GM20431 (cell line): ENCODE results near the gene SEZ6.

Experiments
- in situ Hi-C: fragments of 300-500 bp; cut with MseI, MboI; formaldehyde crosslinking; loops from one replicate; pipeline ENCODE4 v1.15.0; 2020; ENCODE audit warnings: low sequenced_read_pairs; ENCODE audit not compliant: unreplicated experiment

SEZ6 gene

DNA sequence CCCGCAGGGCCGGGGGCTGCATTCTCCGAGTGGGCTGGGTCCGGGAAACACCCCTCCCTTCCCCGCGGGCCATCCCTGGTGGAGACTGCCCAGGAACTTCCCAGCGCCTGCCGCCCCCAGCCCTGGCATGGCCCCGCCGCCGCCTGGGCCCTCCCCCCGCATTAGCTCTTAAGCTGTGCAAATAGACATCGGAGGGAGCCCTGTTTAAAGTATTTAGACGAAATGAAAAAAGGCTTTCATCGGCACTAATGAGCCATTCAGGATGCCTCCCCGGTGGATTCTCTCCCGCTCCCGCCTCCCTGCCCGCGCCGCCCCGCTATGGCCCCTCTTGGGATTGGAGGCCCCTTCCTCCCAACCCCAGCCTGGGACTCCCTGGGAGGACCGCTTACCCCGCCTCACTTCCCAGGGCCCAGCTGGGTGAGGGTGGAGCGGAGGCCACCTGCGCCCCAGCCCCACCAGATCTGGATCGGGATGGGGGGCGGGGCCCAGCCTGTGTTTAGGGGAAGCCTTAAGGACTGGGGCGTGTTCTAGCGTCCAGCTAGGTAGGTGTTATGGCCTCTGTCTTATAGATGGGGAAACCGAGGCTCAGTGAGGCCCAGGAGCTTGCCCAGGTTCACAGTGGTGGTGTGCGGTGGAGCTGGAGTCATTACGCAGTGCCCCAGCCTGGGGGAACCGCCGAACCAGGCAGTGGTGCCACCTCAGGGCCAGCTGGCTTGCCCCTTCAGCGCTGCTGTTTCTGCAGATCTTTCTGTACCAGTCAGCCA is 19.7 kb downstream of the SEZ6 start:
- in situ Hi-C loops: no loop called here

GRCh38 chr17:28983286-28984230 is 22.3 kb downstream of the SEZ6 start:
- in situ Hi-C loops: no loop called here

DNA sequence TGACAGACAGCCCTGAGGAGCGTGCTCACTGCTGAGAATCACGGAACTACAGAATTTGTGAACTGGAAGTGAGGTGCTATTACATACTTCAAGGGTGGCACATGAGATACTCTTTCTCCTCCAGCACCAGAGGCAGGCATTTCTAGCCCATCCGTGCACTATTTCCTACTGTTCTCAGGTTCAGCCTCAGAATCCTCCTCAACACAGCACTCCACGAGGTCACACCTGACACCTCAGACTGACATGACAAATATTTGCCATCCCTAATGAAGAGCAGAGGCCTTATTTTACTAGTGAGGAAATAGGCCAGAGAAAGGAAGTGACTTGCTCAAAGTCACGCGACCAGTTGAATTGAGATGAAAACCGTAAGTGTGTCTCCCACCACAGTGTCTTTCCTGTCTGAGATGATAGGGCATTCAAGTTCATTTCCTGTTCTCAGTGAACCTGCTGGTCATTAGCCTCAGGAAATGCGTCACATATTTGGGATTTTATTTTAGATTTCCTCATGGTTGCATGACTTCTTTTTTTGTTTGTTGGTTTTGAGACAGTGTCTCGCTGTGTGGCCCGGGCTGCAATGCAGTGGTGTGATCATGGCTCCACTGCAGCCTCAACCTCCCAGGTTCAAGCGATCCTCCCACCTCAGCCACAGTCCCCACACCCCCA is 23.6 kb downstream of the SEZ6 start:
- in situ Hi-C loops: no loop called here

- in situ Hi-C loops: loop anchor here (10.0 kb wide), 2 partner anchors 76 to 126 kb away; no protein-coding TSS in a partner anchor
Measured at GRCh38 chr17:28978356-28978964, 27.4 kb downstream of the SEZ6 start.

GRCh38 chr17:28977659-28978355 is 28.0 kb downstream of the SEZ6 start:
- in situ Hi-C loops: loop anchor here (10.0 kb wide), 2 partner anchors 77 to 127 kb away; no protein-coding TSS in a partner anchor

DNA sequence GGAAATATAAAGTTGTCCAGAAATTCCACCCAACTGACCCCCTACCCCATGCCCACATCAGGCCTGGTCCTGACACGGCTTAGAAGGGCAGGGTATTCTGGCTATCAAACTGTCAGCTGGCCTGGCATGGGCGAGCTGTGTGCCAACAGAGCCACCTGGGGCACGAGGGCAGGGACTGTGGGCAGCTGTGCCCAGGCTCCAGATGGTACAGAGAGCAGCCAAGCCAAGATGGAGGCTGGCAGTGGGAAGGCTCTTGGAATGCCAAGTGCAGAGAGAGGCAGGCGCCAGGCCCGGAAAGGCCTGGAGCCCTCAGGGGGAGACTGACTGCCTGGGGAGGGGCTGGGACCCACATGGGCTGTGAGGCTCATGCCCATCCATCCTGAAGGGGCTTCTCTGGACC is 30.2 kb downstream of the SEZ6 start:
- in situ Hi-C loops: loop anchor here (10.0 kb wide), 2 partner anchors 79 to 129 kb away; no protein-coding TSS in a partner anchor

DNA sequence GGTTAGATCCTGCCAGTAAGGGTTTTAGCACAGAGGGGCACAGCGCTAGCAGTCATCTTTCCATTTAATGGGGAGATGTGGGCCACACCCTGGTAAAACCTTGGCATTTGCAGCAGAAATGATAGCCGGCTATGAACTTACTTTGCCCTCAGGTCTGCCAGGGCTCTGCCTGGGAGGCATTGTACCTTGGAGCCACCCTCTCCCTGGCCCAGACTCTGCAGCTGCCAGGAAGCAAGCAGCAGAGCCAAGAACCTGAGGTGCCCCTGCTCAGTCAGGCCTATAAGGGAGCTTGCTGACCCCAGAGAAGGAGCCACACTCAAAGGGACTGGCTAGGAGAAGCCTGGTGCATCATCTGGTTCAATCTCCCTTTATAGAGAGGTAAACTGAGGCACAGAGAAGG is 30.8 kb downstream of the SEZ6 start:
- in situ Hi-C loops: loop anchor here (10.0 kb wide), 2 partner anchors 80 to 130 kb away; no protein-coding TSS in a partner anchor

DNA sequence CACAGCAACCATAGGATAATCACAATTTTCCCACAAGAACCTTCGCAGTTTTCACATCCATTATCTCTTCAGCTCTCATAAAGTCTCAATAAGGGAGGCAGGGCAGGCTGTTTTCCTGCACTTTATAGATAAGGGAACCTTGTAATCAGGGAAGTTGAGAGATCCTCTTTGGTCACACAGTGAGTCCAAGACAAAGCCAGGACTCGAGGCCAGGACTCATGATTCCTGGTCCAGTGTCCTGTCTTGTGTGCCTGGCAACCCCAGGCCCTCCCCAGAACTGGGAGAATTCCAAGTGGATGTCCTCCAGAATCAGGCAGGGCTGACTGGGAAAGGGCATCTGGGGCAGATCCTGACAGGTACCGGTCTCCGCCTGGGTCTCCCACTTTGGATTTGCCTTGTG is 31.4 kb downstream of the SEZ6 start:
- in situ Hi-C loops: loop anchor here (10.0 kb wide), 2 partner anchors 80 to 130 kb away; no protein-coding TSS in a partner anchor

DNA sequence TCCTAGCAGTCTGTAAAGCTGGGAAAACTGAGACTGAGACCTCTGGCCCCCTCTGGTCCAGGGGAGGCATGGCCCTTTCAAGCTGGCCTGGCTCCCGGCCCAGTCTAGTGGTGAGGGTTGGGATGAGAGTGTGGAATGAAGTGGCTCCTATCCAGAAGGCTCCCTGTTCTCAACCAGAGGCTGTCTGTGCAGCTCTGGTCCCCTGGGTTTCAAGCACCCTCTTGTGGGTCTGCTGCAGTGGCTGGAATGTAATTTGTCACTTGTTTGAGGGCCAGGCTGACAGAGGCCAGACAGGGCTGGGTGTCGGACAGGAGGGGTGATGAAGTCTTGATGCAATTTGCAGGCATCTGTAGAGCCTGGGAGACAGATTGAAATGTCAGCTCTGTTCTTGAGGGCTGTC is 32.4 kb downstream of the SEZ6 start:
- in situ Hi-C loops: loop anchor here (10.0 kb wide), 2 partner anchors 81 to 131 kb away; no protein-coding TSS in a partner anchor

DNA sequence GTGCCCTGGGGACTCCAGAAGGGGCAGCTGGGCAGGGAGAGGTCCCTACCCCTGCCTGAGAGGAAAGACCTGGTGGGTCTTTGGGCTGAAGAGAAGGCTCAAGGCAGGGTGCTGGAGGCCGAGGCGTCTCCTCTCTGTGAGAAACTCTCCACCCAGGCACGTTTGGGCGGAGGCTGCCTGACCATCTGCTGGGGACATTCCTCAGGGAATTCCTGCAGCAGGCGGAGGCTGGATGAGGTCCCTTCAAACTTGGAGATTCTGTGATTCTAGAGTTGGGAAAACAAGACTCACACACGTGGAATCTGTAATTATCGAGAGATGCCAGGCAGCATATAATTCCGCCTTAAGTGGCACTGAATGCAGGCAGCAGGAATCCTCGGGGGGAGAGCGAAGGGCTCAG is 33.4 kb downstream of the SEZ6 start:
- in situ Hi-C loops: loop anchor here (10.0 kb wide), 2 partner anchors 82 to 132 kb away; no protein-coding TSS in a partner anchor

GRCh38 chr17:28970879-28971278 is 35.0 kb downstream of the SEZ6 start:
- in situ Hi-C loops: loop anchor here (10.0 kb wide), 2 partner anchors 84 to 134 kb away; no protein-coding TSS in a partner anchor

DNA sequence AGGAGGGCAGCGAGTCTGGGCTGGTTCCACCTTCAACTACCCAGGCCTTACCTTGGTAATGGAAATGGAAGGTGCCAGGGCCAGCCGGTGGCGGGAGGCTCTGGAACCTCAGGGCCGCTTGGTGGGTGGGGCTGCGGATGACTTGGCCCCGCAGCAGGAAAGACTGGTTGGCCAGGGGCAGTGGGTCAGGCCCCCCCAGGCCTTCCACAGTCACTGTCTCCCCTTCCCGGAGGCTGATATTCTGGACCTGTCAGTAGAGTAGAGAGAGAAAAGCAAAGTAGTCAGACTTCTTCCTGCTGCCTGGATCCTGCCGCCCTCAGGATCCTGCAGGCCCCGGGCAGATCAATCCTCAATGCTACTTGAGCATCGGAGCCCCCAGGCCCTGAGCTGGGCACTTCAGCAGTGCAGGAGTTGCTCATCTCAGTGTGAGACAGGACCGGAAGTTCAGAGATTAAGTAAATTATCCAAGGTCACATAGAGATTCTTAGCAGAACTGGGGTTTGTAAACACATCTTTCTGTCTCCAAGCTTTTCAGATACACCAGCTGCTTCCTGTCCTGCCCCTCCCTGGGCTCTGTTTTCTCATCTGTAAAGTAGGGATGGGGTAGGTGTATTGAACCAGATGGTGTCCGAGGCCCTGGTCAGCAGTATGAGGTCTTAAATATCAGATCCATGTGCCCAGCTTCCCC is 36.0 kb downstream of the SEZ6 start:
- in situ Hi-C loops: loop anchor here (10.0 kb wide), 3 partner anchors 85 to 155 kb away; no protein-coding TSS in a partner anchor

GRCh38 chr17:28968914-28969295 is 36.9 kb downstream of the SEZ6 start:
- in situ Hi-C loops: loop anchor here (10.0 kb wide), 1 partner anchor 156 kb away; no protein-coding TSS in a partner anchor

- in situ Hi-C loops: loop anchor here (10.0 kb wide), 1 partner anchor 156 kb away; no protein-coding TSS in a partner anchor
Measured at GRCh38 chr17:28968231-28968913, 37.5 kb downstream of the SEZ6 start.

DNA sequence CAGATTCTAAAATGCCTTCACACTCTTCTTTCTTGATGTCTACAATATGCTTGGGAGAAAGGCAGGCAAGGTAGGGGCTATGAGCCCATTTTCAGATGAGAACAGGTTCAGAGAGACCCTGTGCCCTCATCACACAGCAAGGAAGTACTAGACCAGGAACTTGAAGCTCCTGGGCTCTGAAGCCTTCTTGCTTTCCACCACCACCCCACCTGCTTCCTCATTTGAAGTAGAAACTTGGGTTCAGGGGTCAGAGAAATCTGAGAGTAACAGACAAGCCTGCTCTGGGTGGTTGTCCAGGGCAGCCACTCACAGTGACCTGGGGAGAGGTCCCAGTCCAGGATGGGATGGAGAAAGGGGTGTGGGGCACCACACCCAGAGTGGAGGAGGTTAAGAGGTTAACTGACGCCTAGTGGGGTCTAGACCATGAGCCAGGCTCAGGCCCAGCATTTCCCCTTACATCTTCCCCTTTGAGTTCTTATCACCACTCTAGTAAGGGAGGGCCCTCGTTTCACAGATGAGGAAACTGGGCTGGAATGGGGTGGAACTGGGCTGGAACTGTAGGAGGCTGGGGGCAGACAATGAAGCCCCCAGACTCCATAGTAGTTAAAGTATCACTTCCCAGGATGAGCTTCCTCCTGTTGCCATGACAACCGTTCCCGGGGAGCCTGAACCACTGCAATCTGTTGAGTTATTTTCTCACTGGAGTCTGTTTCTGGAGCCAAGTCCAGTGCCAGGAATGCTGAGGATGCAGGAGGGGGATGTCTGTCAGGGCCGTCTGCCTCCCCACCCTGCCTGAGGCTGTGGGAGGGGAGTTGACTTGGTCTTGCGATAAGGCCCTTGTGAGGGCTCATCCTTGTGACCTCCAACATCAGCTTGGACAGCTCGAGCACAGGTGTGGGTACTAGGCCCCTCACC is 38.4 kb downstream of the SEZ6 start:
- in situ Hi-C loops: loop anchor here (10.0 kb wide), 1 partner anchor 157 kb away; no protein-coding TSS in a partner anchor

GRCh38 chr17:28963841-28964240 is 42.0 kb downstream of the SEZ6 start:
- in situ Hi-C loops: loop anchor here (10.0 kb wide), 1 partner anchor 161 kb away; no protein-coding TSS in a partner anchor
